ENCODE results near the gene CYB561. TPM values are rescaled to one million over a fixed set of nuclear protein-coding genes. Genes with fewer than 3 reads are reported as not detected.

Gene CYB561
- total RNA-seq, 1 experiment from 2014 or later, result 125 TPM

DNA sequence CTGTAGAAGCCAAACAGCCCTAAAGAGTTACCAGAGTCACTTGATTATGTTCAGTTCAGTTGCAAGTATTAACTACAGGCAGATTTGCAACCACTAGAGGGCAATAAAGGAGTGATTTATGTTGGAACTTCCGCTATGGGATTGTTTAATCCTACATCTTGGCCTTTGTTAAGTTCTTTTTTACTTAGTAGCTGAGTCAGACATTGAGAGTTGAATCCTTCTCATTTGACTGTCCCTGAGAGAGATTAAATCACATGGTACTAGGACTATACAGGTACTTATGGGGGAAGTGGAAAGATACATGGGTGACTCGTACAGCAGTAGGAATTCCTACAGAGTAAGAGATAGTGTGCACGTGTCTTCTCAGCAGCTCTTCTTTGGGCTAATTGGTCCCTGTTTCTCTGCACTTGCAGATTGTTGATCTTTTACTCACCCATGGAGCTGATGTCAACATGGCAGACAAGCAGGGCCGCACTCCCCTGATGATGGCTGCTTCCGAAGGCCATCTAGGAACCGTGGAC, 40.3 kb downstream of the CYB561 start:
- Histone ChIP-seq H3K4me1 (ENCODE audit: insufficient read depth, low read length) (peaks cover 11% of the 10 kb centered on the region), H3K27ac (ENCODE audit: low read length) (peak overlapping the region; percentile 49), H2AFZ (ENCODE audit: low read length) (peak overlapping the region; percentile 18; the same call in 1 of the 2 replicates), H3K9me3 (ENCODE audit: low read length) (no peaks in the 10 kb centered on the region), H3K36me3 (ENCODE audit: low read depth, low read length) (peaks cover 6% of the 10 kb centered on the region; the same call in 1 of the 2 replicates), H3K4me3 (ENCODE audit: low read length) (no peak overlapping the region), H4K20me1 (ENCODE audit: low read length) (no peaks in the 10 kb centered on the region), H3K79me2 (ENCODE audit: low read length) (no peaks in the 10 kb centered on the region), H3K9ac (ENCODE audit: low read length) (no peak overlapping the region), H3K4me2 (ENCODE audit: low read length) (no peak overlapping the region), H3F3A (ENCODE audit: low read length, unreplicated experiment) (peaks cover 4% of the 10 kb centered on the region), H3K27me3 (ENCODE audit: low read length) (no peaks in the 10 kb centered on the region), H3K9me2 (replicated peaks; ENCODE audit: low read length) (no peaks in the 10 kb centered on the region)
- BruUV-seq (replicated peaks), result no TSS peak
- ChIA-PET CTCF (interaction anchor here (0.5 to 2.1 kb wide), 6 partner anchors 9 to 411 kb away, joined by 3 to 38 read pairs (median 4); no protein-coding TSS in a partner anchor), POLR2A (ENCODE audit: unreplicated experiment) (no interaction called here)
- TF ChIP-seq, protein P1, sequence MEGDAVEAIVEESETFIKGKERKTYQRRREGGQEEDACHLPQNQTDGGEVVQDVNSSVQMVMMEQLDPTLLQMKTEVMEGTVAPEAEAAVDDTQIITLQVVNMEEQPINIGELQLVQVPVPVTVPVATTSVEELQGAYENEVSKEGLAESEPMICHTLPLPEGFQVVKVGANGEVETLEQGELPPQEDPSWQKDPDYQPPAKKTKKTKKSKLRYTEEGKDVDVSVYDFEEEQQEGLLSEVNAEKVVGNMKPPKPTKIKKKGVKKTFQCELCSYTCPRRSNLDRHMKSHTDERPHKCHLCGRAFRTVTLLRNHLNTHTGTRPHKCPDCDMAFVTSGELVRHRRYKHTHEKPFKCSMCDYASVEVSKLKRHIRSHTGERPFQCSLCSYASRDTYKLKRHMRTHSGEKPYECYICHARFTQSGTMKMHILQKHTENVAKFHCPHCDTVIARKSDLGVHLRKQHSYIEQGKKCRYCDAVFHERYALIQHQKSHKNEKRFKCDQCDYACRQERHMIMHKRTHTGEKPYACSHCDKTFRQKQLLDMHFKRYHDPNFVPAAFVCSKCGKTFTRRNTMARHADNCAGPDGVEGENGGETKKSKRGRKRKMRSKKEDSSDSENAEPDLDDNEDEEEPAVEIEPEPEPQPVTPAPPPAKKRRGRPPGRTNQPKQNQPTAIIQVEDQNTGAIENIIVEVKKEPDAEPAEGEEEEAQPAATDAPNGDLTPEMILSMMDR (conservative IDR thresholded peaks at IDR 0.05; ENCODE audit: low read depth, low read length), result peak; percentile 95
- TF ChIP-seq EZH2 (IDR thresholded peaks at IDR 0.05; ENCODE audit: low read length, unreplicated experiment) (no peak), EZH2phosphoT487 (IDR thresholded peaks at IDR 0.05; ENCODE audit: borderline replicate concordance, low read length) (no peak)
- intact Hi-C loops (cut with micrococcal nuclease), result loop anchor here (1.0 to 10.0 kb wide), 8 partner anchors 131 to 734 kb away; no protein-coding TSS in a partner anchor
- ATAC-seq (peak; percentile 67), DNase-seq (peak; percentile 94)

DNA sequence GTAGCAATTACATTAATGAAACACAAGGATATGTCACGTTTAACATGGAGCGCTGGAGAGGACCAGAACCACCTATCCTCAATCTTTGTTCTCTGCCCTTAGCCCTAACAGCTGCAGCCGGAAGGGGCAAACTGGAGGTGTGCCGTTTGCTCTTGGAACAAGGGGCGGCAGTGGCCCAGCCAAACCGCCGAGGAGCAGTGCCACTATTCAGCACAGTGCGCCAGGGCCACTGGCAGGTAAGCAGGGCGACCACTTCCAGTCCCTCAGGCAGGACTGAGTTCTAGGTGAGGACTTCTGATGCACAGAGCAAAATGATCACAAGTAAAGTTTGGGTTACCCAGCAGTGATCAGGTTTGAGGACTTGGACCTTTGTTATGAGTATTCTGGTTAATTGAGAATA, 41.1 kb downstream of the CYB561 start:
- Histone ChIP-seq H3K27ac (ENCODE audit: low read length) (no peak overlapping the region), H4K20me1 (ENCODE audit: low read length) (no peaks in the 10 kb centered on the region), H3K9ac (ENCODE audit: low read length) (no peak overlapping the region), H3K4me1 (ENCODE audit: insufficient read depth, low read length) (peaks cover 11% of the 10 kb centered on the region), H3K9me3 (ENCODE audit: low read length) (no peaks in the 10 kb centered on the region), H3K4me2 (ENCODE audit: low read length) (no peak overlapping the region), H2AFZ (ENCODE audit: low read length) (no peak overlapping the region), H3K79me2 (ENCODE audit: low read length) (no peaks in the 10 kb centered on the region), H3K36me3 (ENCODE audit: low read depth, low read length) (peaks cover 6% of the 10 kb centered on the region; the same call in 1 of the 2 replicates), H3K9me2 (replicated peaks; ENCODE audit: low read length) (no peaks in the 10 kb centered on the region), H3F3A (ENCODE audit: low read length, unreplicated experiment) (peaks cover 4% of the 10 kb centered on the region), H3K4me3 (ENCODE audit: low read length) (no peak overlapping the region), H3K27me3 (ENCODE audit: low read length) (no peaks in the 10 kb centered on the region)
- ChIA-PET POLR2A (ENCODE audit: unreplicated experiment) (no interaction called here), CTCF (no interaction called here)
- DNase-seq (no peak), ATAC-seq (no peak)
- BruUV-seq (replicated peaks), result no TSS peak
- intact Hi-C loops (cut with micrococcal nuclease), result loop anchor here (10.0 kb wide), 1 partner anchor 230 kb away; no protein-coding TSS in a partner anchor
- TF ChIP-seq EZH2phosphoT487 (IDR thresholded peaks at IDR 0.05; ENCODE audit: borderline replicate concordance, low read length) (no peak), EZH2 (IDR thresholded peaks at IDR 0.05; ENCODE audit: low read length, unreplicated experiment) (no peak)
- TF ChIP-seq, protein P1 (conservative IDR thresholded peaks at IDR 0.05; ENCODE audit: low read depth, low read length), result no peak
